ENCODE measurements around the gene ECM1. TPM values are rescaled to one million over a fixed set of nuclear protein-coding genes. Genes with fewer than 3 reads are reported as not detected.

The ECM1 gene
- total RNA-seq, 1 experiment from 2014 or later = 3.7 TPM

- H3K27ac ChIP-seq (ENCODE audit: low read length) = no peak overlapping the region
- CTCF ChIA-PET = no interaction called here
Measured at GRCh38 chr1:150477320-150477719, 30.6 kb upstream of the ECM1 start.

DNA sequence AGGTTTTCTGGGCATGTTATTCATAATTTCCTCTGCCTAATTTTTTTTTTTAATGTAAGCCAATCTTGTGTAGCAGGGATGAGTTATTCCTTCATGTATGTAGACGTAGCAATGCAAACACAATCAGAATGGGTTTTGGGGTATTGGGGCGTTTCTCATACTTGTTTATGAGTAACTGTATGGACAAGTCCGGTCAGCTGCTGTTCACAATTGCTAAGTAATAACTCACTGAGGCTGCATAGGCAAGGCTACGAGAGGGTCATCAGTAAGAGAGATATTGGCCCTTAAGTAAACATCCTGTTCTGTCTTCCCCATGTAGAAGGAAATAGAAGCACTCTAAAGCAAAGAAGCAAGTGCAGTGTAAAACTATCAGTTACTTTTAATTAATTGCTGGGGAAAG is 30.2 kb upstream of the ECM1 start:
- POLR2A ChIA-PET (ENCODE audit: unreplicated experiment) = no interaction called here
- H3K4me3 ChIP-seq (ENCODE audit: low read length) = no peak overlapping the region
- H3K27me3 ChIP-seq (ENCODE audit: low read length) = no peaks in the 10 kb centered on the region
- no peak overlapping the region for H3K27ac ChIP-seq (ENCODE audit: low read length)
- no peaks in the 10 kb centered on the region for H3K9me3 ChIP-seq (ENCODE audit: low read length)
- H3K9me2 ChIP-seq (replicated peaks; ENCODE audit: low read length) = no peaks in the 10 kb centered on the region
- no peak overlapping the region for H3K4me2 ChIP-seq (ENCODE audit: low read length)
- no peak for TF ChIP-seq EZH2 (IDR thresholded peaks at IDR 0.05; ENCODE audit: low read length, unreplicated experiment)
- TF ChIP-seq, protein P1, sequence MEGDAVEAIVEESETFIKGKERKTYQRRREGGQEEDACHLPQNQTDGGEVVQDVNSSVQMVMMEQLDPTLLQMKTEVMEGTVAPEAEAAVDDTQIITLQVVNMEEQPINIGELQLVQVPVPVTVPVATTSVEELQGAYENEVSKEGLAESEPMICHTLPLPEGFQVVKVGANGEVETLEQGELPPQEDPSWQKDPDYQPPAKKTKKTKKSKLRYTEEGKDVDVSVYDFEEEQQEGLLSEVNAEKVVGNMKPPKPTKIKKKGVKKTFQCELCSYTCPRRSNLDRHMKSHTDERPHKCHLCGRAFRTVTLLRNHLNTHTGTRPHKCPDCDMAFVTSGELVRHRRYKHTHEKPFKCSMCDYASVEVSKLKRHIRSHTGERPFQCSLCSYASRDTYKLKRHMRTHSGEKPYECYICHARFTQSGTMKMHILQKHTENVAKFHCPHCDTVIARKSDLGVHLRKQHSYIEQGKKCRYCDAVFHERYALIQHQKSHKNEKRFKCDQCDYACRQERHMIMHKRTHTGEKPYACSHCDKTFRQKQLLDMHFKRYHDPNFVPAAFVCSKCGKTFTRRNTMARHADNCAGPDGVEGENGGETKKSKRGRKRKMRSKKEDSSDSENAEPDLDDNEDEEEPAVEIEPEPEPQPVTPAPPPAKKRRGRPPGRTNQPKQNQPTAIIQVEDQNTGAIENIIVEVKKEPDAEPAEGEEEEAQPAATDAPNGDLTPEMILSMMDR (conservative IDR thresholded peaks at IDR 0.05; ENCODE audit: low read depth, low read length) = no peak
- no peak for TF ChIP-seq EZH2phosphoT487 (IDR thresholded peaks at IDR 0.05; ENCODE audit: borderline replicate concordance, low read length)
- peaks cover 8% of the 10 kb centered on the region; the same call in 1 of the 2 replicates for H3K36me3 ChIP-seq (ENCODE audit: low read depth, low read length)
- peak; percentile 52 for DNase-seq
- H3K4me1 ChIP-seq (ENCODE audit: insufficient read depth, low read length) = peaks cover 10% of the 10 kb centered on the region
- no peaks in the 10 kb centered on the region for H3K79me2 ChIP-seq (ENCODE audit: low read length)
- CTCF ChIA-PET = no interaction called here
- ATAC-seq = peak; percentile 60
- intact Hi-C loops (cut with micrococcal nuclease) = no loop called here
- H3K9ac ChIP-seq (ENCODE audit: low read length) = no peak overlapping the region
- BruUV-seq (replicated peaks) = no TSS peak
- no peak overlapping the region for H2AFZ ChIP-seq (ENCODE audit: low read length)
- no peaks in the 10 kb centered on the region for H3F3A ChIP-seq (ENCODE audit: low read length, unreplicated experiment)
- no peaks in the 10 kb centered on the region; the same call in 1 of the 2 replicates for H4K20me1 ChIP-seq (ENCODE audit: low read length)

More at GRCh38 chr1:150477320-150477719, 30.6 kb upstream of the ECM1 start:
- Histone ChIP-seq H3K9me3 (ENCODE audit: low read length) (no peaks in the 10 kb centered on the region), H3K27me3 (ENCODE audit: low read length) (no peaks in the 10 kb centered on the region), H3K9me2 (replicated peaks; ENCODE audit: low read length) (no peaks in the 10 kb centered on the region), H3F3A (ENCODE audit: low read length, unreplicated experiment) (no peaks in the 10 kb centered on the region), H2AFZ (ENCODE audit: low read length) (no peak overlapping the region), H3K9ac (ENCODE audit: low read length) (no peak overlapping the region), H3K4me3 (ENCODE audit: low read length) (no peak overlapping the region), H3K36me3 (ENCODE audit: low read depth, low read length) (peaks cover 12% of the 10 kb centered on the region; the same call in 1 of the 2 replicates), H3K4me2 (ENCODE audit: low read length) (no peak overlapping the region), H4K20me1 (ENCODE audit: low read length) (no peaks in the 10 kb centered on the region; the same call in 1 of the 2 replicates), H3K79me2 (ENCODE audit: low read length) (no peaks in the 10 kb centered on the region), H3K4me1 (ENCODE audit: insufficient read depth, low read length) (peaks cover 10% of the 10 kb centered on the region)
- intact Hi-C loops (cut with micrococcal nuclease) = no loop called here
- no peak for DNase-seq
- TF ChIP-seq EZH2 (IDR thresholded peaks at IDR 0.05; ENCODE audit: low read length, unreplicated experiment) (no peak), EZH2phosphoT487 (IDR thresholded peaks at IDR 0.05; ENCODE audit: borderline replicate concordance, low read length) (no peak)
- TF ChIP-seq, protein P1 (conservative IDR thresholded peaks at IDR 0.05; ENCODE audit: low read depth, low read length) = no peak
- no TSS peak for BruUV-seq (replicated peaks)
- POLR2A ChIA-PET (ENCODE audit: unreplicated experiment) = no interaction called here
- peak; percentile 30 for ATAC-seq

GRCh38 chr1:150479370-150479769 is 28.5 kb upstream of the ECM1 start:
- ChIA-PET POLR2A (ENCODE audit: unreplicated experiment) (no interaction called here), CTCF (no interaction called here)
- Histone ChIP-seq H3K4me2 (ENCODE audit: low read length) (no peak overlapping the region), H3K9ac (ENCODE audit: low read length) (no peak overlapping the region), H3K27me3 (ENCODE audit: low read length) (no peaks in the 10 kb centered on the region), H3K4me1 (ENCODE audit: insufficient read depth, low read length) (peaks cover 10% of the 10 kb centered on the region), H3K9me2 (replicated peaks; ENCODE audit: low read length) (no peaks in the 10 kb centered on the region), H3K36me3 (ENCODE audit: low read depth, low read length) (no peaks in the 10 kb centered on the region), H3K27ac (ENCODE audit: low read length) (no peak overlapping the region), H2AFZ (ENCODE audit: low read length) (no peak overlapping the region), H3K79me2 (ENCODE audit: low read length) (no peaks in the 10 kb centered on the region), H3F3A (ENCODE audit: low read length, unreplicated experiment) (no peaks in the 10 kb centered on the region), H3K9me3 (ENCODE audit: low read length) (no peaks in the 10 kb centered on the region), H3K4me3 (ENCODE audit: low read length) (no peak overlapping the region), H4K20me1 (ENCODE audit: low read length) (no peaks in the 10 kb centered on the region; the same call in 1 of the 2 replicates)
- ATAC-seq = no peak
- no TSS peak for BruUV-seq (replicated peaks)
- TF ChIP-seq, protein P1 (conservative IDR thresholded peaks at IDR 0.05; ENCODE audit: low read depth, low read length) = no peak
- TF ChIP-seq EZH2 (IDR thresholded peaks at IDR 0.05; ENCODE audit: low read length, unreplicated experiment) = no peak
- TF ChIP-seq EZH2phosphoT487 (IDR thresholded peaks at IDR 0.05; ENCODE audit: borderline replicate concordance, low read length) = no peak
- no peak for DNase-seq
- intact Hi-C loops (cut with micrococcal nuclease) = no loop called here
